Type B pancreatic cell (in vitro differentiated cells): ENCODE measurements around the gene EP300. TPM values are rescaled to one million over a fixed set of nuclear protein-coding genes. Genes with fewer than 3 reads are reported as not detected.
"Not testable (repeated sequence)": the region's sequence is repeated elsewhere in the genome, so short reads cannot be mapped to it uniquely, and the experiment has no call there.

Experiments used
- DNase-seq: peaks from one replicate; pipeline ENCODE4 v3.0.0; 2021; ENCODE audit warnings: mixed read lengths; ENCODE audit not compliant: unreplicated experiment; ENCODE audit errors: extremely low spot score
- H3K27ac Mint-ChIP-seq: 2 replicates; pipeline ENCODE4 v1.8.0; 2021; ENCODE audit warnings: mild to moderate bottlenecking, mixed read lengths
- H3K27me3 Mint-ChIP-seq: 2 replicates; pipeline ENCODE4 v1.8.0; 2021; ENCODE audit warnings: mixed read lengths
- H3K36me3 Mint-ChIP-seq: 2 replicates; pipeline ENCODE4 v1.8.0; 2021; ENCODE audit warnings: mixed read lengths
- H3K4me1 Mint-ChIP-seq: one replicate; pipeline ENCODE4 v1.8.0; 2021; ENCODE audit warnings: mixed read lengths; ENCODE audit not compliant: unreplicated experiment
- H3K4me3 Mint-ChIP-seq: 2 replicates; pipeline ENCODE4 v1.8.0; 2021; ENCODE audit warnings: mild to moderate bottlenecking, mixed read lengths
- H3K9me3 Mint-ChIP-seq: 2 replicates; pipeline ENCODE4 v1.8.0; 2021; ENCODE audit warnings: mixed read lengths
- CTCF ChIP-seq: fragments of 200-600 bp; sonication (generic); conservative IDR thresholded peaks from 2 replicates; pipeline ENCODE4 v1.5.0; 2021; ENCODE audit warnings: antibody characterized with exemption, mild to moderate bottlenecking
- total RNA-seq: library from RNA; stranded (reverse); gene quantifications from 2 replicates; pipeline ENCODE4 v1.2.1, GENCODE V29; 2021; ENCODE audit warnings: low replicate concordance

The EP300 gene
- total RNA-seq, 1 donor from 2014 or later: 87.2 TPM

- H3K4me3 Mint-ChIP-seq: peak overlapping the region; percentile 98
- DNase-seq: no peak
- no peak for TF ChIP-seq CTCF
- peaks cover 35% of the 10 kb centered on the region for H3K4me1 Mint-ChIP-seq
- peaks cover 5% of the 10 kb centered on the region for H3K9me3 Mint-ChIP-seq
- peak overlapping the region; percentile 98 for H3K27ac Mint-ChIP-seq
- no peaks in the 10 kb centered on the region for H3K27me3 Mint-ChIP-seq
- H3K36me3 Mint-ChIP-seq: peaks cover 16% of the 10 kb centered on the region
Observed at GRCh38 chr22:41094041-41094593, 1.7 kb downstream of the EP300 start.

GRCh38 chr22:41096391-41096790 lies 4.0 kb downstream of the EP300 start:
- Mint-ChIP-seq H3K4me1 (peaks cover 42% of the 10 kb centered on the region), H3K36me3 (peaks cover 21% of the 10 kb centered on the region), H3K9me3 (no peaks in the 10 kb centered on the region), H3K27me3 (no peaks in the 10 kb centered on the region), H3K27ac (peak overlapping the region; percentile 2), H3K4me3 (peak overlapping the region; percentile 98)
- DNase-seq: no peak
- TF ChIP-seq CTCF: no peak

DNA sequence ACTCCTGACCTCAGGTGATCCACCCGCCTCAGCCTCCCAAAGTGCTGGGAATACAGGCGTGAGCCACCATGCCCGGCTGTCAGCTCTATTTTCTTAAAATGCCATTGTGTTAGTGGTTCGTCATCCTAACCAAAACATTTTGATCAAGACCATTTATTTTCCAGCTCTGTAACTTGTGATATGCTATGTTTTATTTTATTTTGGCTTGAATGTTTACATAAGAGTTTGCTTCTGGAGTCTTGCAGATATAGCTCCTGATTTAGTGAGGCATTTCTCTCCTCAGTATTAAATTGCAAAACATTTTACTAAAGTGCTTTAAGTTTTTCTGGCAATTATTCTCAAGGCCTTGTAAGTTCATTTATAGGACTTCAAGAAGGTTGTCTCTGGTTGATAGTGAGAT lies 4.4 kb downstream of the EP300 start:
- Mint-ChIP-seq H3K4me3 (peak overlapping the region; percentile 98), H3K27ac (peak overlapping the region; percentile 65), H3K9me3 (no peaks in the 10 kb centered on the region), H3K4me1 (peaks cover 42% of the 10 kb centered on the region), H3K27me3 (no peaks in the 10 kb centered on the region), H3K36me3 (peaks cover 21% of the 10 kb centered on the region)
- no peak for TF ChIP-seq CTCF
- no peak for DNase-seq

DNA sequence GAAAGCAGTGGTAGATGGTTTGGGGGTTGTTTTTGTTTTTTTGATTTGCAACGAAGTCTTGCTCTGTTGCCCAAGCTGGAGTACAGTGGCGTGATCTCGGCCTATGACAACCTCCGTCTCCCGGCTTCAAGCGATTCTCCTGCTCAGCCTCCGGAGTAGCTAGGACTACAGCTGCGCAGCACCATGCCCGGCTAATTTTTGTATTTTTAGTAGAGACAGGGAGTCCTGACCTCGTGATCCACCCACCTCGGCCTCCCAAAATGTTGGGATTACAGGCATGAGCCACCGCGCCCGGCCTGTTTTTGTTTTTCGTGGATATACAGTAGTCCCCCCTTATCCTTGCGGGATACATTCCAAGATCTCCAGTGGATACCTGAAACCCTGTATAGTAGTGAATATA lies 6.6 kb downstream of the EP300 start:
- Mint-ChIP-seq H3K27ac (peak overlapping the region; percentile 10), H3K27me3 (no peaks in the 10 kb centered on the region), H3K4me3 (peak overlapping the region; percentile 8), H3K4me1 (peaks cover 47% of the 10 kb centered on the region), H3K9me3 (no peaks in the 10 kb centered on the region), H3K36me3 (peaks cover 36% of the 10 kb centered on the region)
- no peak for DNase-seq
- TF ChIP-seq CTCF: no peak

- Mint-ChIP-seq H3K4me3 (no peak overlapping the region), H3K9me3 (no peaks in the 10 kb centered on the region), H3K4me1 (peaks cover 6% of the 10 kb centered on the region), H3K27ac (no peak overlapping the region), H3K27me3 (no peaks in the 10 kb centered on the region), H3K36me3 (peaks cover 22% of the 10 kb centered on the region)
- DNase-seq: no peak
- no peak for TF ChIP-seq CTCF
Observed at GRCh38 chr22:41106122-41106968, 14.0 kb downstream of the EP300 start.

- not testable (repeated sequence) for H3K4me3 Mint-ChIP-seq, H3K27ac Mint-ChIP-seq, H3K27me3 Mint-ChIP-seq, DNase-seq, H3K4me1 Mint-ChIP-seq, H3K9me3 Mint-ChIP-seq
- peaks cover 23% of the 10 kb centered on the region for H3K36me3 Mint-ChIP-seq
Observed at GRCh38 chr22:41106969-41107325, 14.6 kb downstream of the EP300 start.
